ENCODE results near the gene CHSY1.
A peak's percentile ranks its signal among the peaks of the same experiment; 100 is the strongest.

CHSY1 gene

DNA sequence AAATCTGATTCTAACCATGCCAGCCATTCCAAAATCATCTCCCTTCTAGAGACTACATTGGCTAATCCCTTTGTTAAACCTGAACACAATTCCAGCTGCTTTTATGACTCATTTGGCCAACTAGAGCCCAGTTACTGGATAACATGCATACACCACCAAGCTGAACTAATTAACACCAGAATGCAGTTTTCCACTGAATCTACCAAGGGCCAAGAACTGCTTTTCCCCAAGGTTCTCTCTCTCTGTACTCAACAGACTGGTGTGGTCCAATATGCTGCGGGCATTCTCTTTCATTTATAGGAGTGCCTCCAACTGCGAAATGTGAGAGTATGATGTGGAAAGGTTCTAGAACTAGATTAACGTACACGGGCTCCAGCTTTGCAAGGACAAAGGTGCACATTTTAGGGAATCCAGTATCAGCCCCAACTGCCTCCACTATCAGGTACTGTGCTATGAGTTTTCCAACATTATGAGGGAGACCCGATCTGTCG lies 1.5 kb downstream of the CHSY1 start:
- H3K4me3 ChIP-seq, result peak overlapping the region; percentile 75 to 100 (median 96)
- peaks cover 60 to 64% (median 61%) of the 10 kb centered on the region in 10 experiments for H3K4me1 ChIP-seq
- peak overlapping the region; percentile 88 to 98 (median 95) for H3K9ac ChIP-seq
- H4K20me1 ChIP-seq, result peaks cover 25 to 56% (median 46%) of the 10 kb centered on the region in 11 experiments; a peak in 19 of 22 replicates
- peaks cover 0 to 14% (median 0%) of the 10 kb centered on the region in 11 experiments; a peak in 2 of 22 replicates for H3K27me3 ChIP-seq
- H3K27ac ChIP-seq, result peak overlapping the region; percentile 77 to 95 (median 92); a peak in 21 of 22 replicates
- no peaks in the 10 kb centered on the region for H3K9me3 ChIP-seq (replicated peaks in 1 of 11)
- TF ChIP-seq Cebpa-rat (IDR thresholded peaks at IDR 0.05), result no peak
- peaks cover 0 to 36% (median 12%) of the 10 kb centered on the region in 11 experiments; a peak in 11 of 22 replicates for H3K36me3 ChIP-seq
- peak overlapping the region; percentile 87 to 100 (median 95) for H3K4me2 ChIP-seq

- no peak for TF ChIP-seq Cebpa-rat (IDR thresholded peaks at IDR 0.05)
- Histone ChIP-seq H3K27me3 (no peaks in the 10 kb centered on the region), H3K4me1 (peaks cover 80 to 83% (median 82%) of the 10 kb centered on the region in 10 experiments), H3K4me3 (0 out of 20 replicates have a peak overlapping the region, but pooled peaks of 2 of the 10 experiments have one; percentile 5), H4K20me1 (peaks cover 25 to 77% (median 49%) of the 10 kb centered on the region in 11 experiments; a peak in 19 of 22 replicates), H3K4me2 (peak overlapping the region; percentile 85 to 100 (median 95)), H3K9ac (peak overlapping the region in 8 of 11 experiments; percentile 9 to 57 (median 24); a peak in 9 of 22 replicates), H3K27ac (peak overlapping the region in 7 of 11 experiments; percentile 1 to 97 (median 94); a peak in 10 of 22 replicates), H3K9me3 (replicated peaks in 1 of 11) (no peaks in the 10 kb centered on the region), H3K36me3 (peaks cover 0 to 47% (median 13%) of the 10 kb centered on the region in 11 experiments; a peak in 11 of 22 replicates)
Measured at GRCh38 chr15:101248274-101248673, 3.6 kb downstream of the CHSY1 start.

- Histone ChIP-seq H3K9me3 (replicated peaks in 1 of 11) (no peaks in the 10 kb centered on the region), H3K36me3 (peaks cover 0 to 49% (median 13%) of the 10 kb centered on the region in 11 experiments; a peak in 11 of 22 replicates), H3K27ac (peak overlapping the region in 9 of 11 experiments; percentile 2 to 97 (median 94); a peak in 17 of 22 replicates), H3K9ac (peak overlapping the region in 10 of 11 experiments; percentile 1 to 57 (median 42); a peak in 16 of 22 replicates), H3K27me3 (no peaks in the 10 kb centered on the region), H4K20me1 (peaks cover 25 to 88% (median 49%) of the 10 kb centered on the region in 11 experiments; a peak in 19 of 22 replicates), H3K4me2 (peak overlapping the region; percentile 85 to 100 (median 95)), H3K4me1 (peaks cover 82 to 86% (median 84%) of the 10 kb centered on the region in 10 experiments), H3K4me3 (peak overlapping the region in 7 of 10 experiments; percentile 1 to 23 (median 14); a peak in 11 of 20 replicates)
- no peak for TF ChIP-seq Cebpa-rat (IDR thresholded peaks at IDR 0.05)
Measured at GRCh38 chr15:101246824-101247745, 4.8 kb downstream of the CHSY1 start.

DNA sequence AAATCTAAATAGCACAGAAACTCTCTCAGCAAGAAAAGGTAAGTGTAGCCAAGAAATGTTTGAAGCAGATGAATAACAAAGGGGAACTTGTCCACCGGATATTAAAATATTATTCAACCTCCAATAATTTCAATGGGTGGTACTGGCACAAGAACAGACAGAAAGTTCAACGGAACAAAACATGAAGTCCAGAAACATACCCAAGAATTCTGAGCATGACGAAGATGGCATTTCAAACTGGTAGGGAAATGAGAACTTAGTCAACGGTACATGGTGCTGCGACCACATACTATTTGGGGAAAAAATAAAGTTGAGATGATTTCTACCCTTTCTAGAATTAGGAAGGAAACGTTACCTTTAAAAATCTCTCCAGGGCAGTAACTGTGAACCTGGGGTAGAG lies 5.5 kb downstream of the CHSY1 start:
- H3K36me3 ChIP-seq, result peaks cover 0 to 55% (median 15%) of the 10 kb centered on the region in 11 experiments; a peak in 11 of 22 replicates
- H3K27ac ChIP-seq, result peak overlapping the region in 9 of 11 experiments; percentile 2 to 97 (median 94); a peak in 17 of 22 replicates
- peaks cover 25 to 95% (median 49%) of the 10 kb centered on the region in 11 experiments; a peak in 19 of 22 replicates for H4K20me1 ChIP-seq
- no peaks in the 10 kb centered on the region for H3K9me3 ChIP-seq (replicated peaks in 1 of 11)
- H3K4me1 ChIP-seq, result peaks cover 89 to 93% (median 91%) of the 10 kb centered on the region in 10 experiments
- no peaks in the 10 kb centered on the region for H3K27me3 ChIP-seq
- peak overlapping the region in 6 of 11 experiments; percentile 13 to 57 (median 43); a peak in 10 of 22 replicates for H3K9ac ChIP-seq
- peak overlapping the region in 6 of 10 experiments; percentile 4 to 23 (median 16); a peak in 7 of 20 replicates for H3K4me3 ChIP-seq
- TF ChIP-seq Cebpa-rat (IDR thresholded peaks at IDR 0.05), result no peak
- H3K4me2 ChIP-seq, result peak overlapping the region; percentile 85 to 100 (median 95)

- TF ChIP-seq Cebpa-rat (IDR thresholded peaks at IDR 0.05), result no peak
- H3K27ac ChIP-seq, result peak overlapping the region in 9 of 11 experiments; percentile 11 to 97 (median 95); a peak in 17 of 22 replicates
- H3K9me3 ChIP-seq (replicated peaks in 1 of 11), result peaks cover 0 to 4% (median 0%) of the 10 kb centered on the region in 11 experiments; a peak in 3 of 22 replicates
- peaks cover 0 to 68% (median 20%) of the 10 kb centered on the region in 11 experiments; a peak in 15 of 22 replicates for H3K36me3 ChIP-seq
- peak overlapping the region in 9 of 11 experiments; percentile 7 to 82 (median 77); a peak in 14 of 22 replicates for H3K9ac ChIP-seq
- H3K4me1 ChIP-seq, result peaks cover 99 to 100% (median 100%) of the 10 kb centered on the region in 10 experiments
- H3K4me2 ChIP-seq, result peak overlapping the region; percentile 85 to 100 (median 95)
- H3K4me3 ChIP-seq, result peak overlapping the region in 3 of 10 experiments; percentile 3 to 6 (median 4); a peak in 2 of 20 replicates
- H4K20me1 ChIP-seq, result peaks cover 16 to 99% (median 39%) of the 10 kb centered on the region in 11 experiments; a peak in 19 of 22 replicates
- no peaks in the 10 kb centered on the region for H3K27me3 ChIP-seq
Measured at GRCh38 chr15:101244889-101245668, 6.8 kb downstream of the CHSY1 start.

- peaks cover 99 to 100% (median 100%) of the 10 kb centered on the region in 10 experiments for H3K4me1 ChIP-seq
- peaks cover 0 to 76% (median 26%) of the 10 kb centered on the region in 11 experiments; a peak in 15 of 22 replicates for H3K36me3 ChIP-seq
- peak overlapping the region in 9 of 11 experiments; percentile 77 to 97 (median 95); a peak in 17 of 22 replicates for H3K27ac ChIP-seq
- TF ChIP-seq Cebpa-rat (IDR thresholded peaks at IDR 0.05), result no peak
- H4K20me1 ChIP-seq, result peaks cover 10 to 99% (median 30%) of the 10 kb centered on the region in 11 experiments; a peak in 18 of 22 replicates
- peak overlapping the region; percentile 7 to 82 (median 77); a peak in 17 of 22 replicates for H3K9ac ChIP-seq
- peak overlapping the region; percentile 85 to 100 (median 95) for H3K4me2 ChIP-seq
- peaks cover 0 to 12% (median 7%) of the 10 kb centered on the region in 11 experiments; a peak in 14 of 22 replicates for H3K9me3 ChIP-seq (replicated peaks in 1 of 11)
- H3K27me3 ChIP-seq, result no peaks in the 10 kb centered on the region
- peak overlapping the region in 4 of 10 experiments; percentile 1 to 30 (median 4); a peak in 3 of 20 replicates for H3K4me3 ChIP-seq
Measured at GRCh38 chr15:101244036-101244781, 7.6 kb downstream of the CHSY1 start.

DNA sequence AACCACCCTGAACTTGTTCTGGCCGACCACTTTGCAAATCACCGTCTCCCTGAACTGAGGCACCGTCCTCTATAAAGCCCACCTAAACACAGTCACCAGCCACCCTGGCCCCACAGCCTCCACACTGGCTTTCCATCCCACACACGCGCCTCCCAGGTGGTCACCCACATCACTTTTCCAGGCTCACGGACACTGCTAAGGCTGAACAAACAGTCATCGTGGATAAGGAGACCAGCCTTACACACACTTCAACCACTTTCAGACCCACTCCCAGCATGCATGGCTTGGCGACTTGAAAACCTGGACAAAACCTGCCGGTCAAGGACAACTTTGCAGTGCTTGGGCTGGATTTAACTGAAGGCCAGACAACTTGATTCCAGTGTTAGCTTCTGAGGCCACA lies 8.4 kb downstream of the CHSY1 start:
- Histone ChIP-seq H3K9me3 (replicated peaks in 1 of 11) (peaks cover 0 to 20% (median 15%) of the 10 kb centered on the region in 11 experiments; a peak in 15 of 22 replicates), H3K9ac (peak overlapping the region in 8 of 11 experiments; percentile 68 to 82 (median 78); a peak in 17 of 22 replicates), H3K4me1 (peaks cover 91 to 96% (median 93%) of the 10 kb centered on the region in 10 experiments), H3K4me3 (no peak overlapping the region), H4K20me1 (peaks cover 10 to 100% (median 22%) of the 10 kb centered on the region in 11 experiments; a peak in 18 of 22 replicates), H3K36me3 (peaks cover 0 to 78% (median 33%) of the 10 kb centered on the region in 11 experiments; a peak in 17 of 22 replicates), H3K4me2 (peak overlapping the region; percentile 85 to 100 (median 95)), H3K27ac (peak overlapping the region in 10 of 11 experiments; percentile 61 to 97 (median 94); a peak in 19 of 22 replicates), H3K27me3 (no peaks in the 10 kb centered on the region)
- TF ChIP-seq Cebpa-rat (IDR thresholded peaks at IDR 0.05), result no peak

Data from BLaER1 treated with 17β-estradiol and CSF1 and Interleukin-3, amounts not matched to agents 10 nM and 100 nM (cell line).